Activated naive CD8-positive, alpha-beta T cell (primary cell): ENCODE measurements around the gene RPUSD1.
"Not testable (repeated sequence)": the region's sequence is repeated elsewhere in the genome, so short reads cannot be mapped to it uniquely, and the experiment has no call there.

Experiments used
- H3K27ac Mint-ChIP-seq: one replicate; pipeline ENCODE4 v1.8.0; 2021; ENCODE audit warnings: mixed read lengths
- H3K27me3 Mint-ChIP-seq: one replicate; pipeline ENCODE4 v1.8.0; 2021; ENCODE audit warnings: mixed read lengths
- H3K36me3 Mint-ChIP-seq: one replicate; pipeline ENCODE4 v1.8.0; 2021; ENCODE audit warnings: mixed read lengths
- H3K4me1 Mint-ChIP-seq: one replicate; pipeline ENCODE4 v1.8.0; 2021; ENCODE audit warnings: low read depth, mixed read lengths
- H3K4me3 Mint-ChIP-seq: one replicate; pipeline ENCODE4 v1.8.0; 2021; ENCODE audit warnings: mild to moderate bottlenecking, mixed read lengths
- H3K9me3 Mint-ChIP-seq: one replicate; pipeline ENCODE4 v1.8.0; 2021; ENCODE audit warnings: low read depth, mixed read lengths

The RPUSD1 gene

GRCh38 chr16:745739-746138, 42.4 kb downstream of the RPUSD1 start:
- no peaks in the 10 kb centered on the region for H3K4me1 Mint-ChIP-seq
- no peaks in the 10 kb centered on the region for H3K27me3 Mint-ChIP-seq
- no peak overlapping the region for H3K27ac Mint-ChIP-seq
- H3K4me3 Mint-ChIP-seq: no peak overlapping the region
- H3K36me3 Mint-ChIP-seq: no peaks in the 10 kb centered on the region
- H3K9me3 Mint-ChIP-seq: no peaks in the 10 kb centered on the region

GRCh38 chr16:743794-744500, 44.2 kb downstream of the RPUSD1 start:
- Mint-ChIP-seq H3K4me3 (no peak overlapping the region), H3K9me3 (no peaks in the 10 kb centered on the region), H3K4me1 (peaks cover 6% of the 10 kb centered on the region), H3K27ac (no peak overlapping the region), H3K36me3 (no peaks in the 10 kb centered on the region), H3K27me3 (no peaks in the 10 kb centered on the region)

- not testable (repeated sequence) for H3K27me3 Mint-ChIP-seq, H3K36me3 Mint-ChIP-seq, H3K4me1 Mint-ChIP-seq, H3K27ac Mint-ChIP-seq, H3K9me3 Mint-ChIP-seq, H3K4me3 Mint-ChIP-seq
Measured at GRCh38 chr16:742894-743293, 45.3 kb downstream of the RPUSD1 start.

GRCh38 chr16:741986-742629, 46.1 kb downstream of the RPUSD1 start:
- no peaks in the 10 kb centered on the region for H3K9me3 Mint-ChIP-seq
- no peaks in the 10 kb centered on the region for H3K27me3 Mint-ChIP-seq
- H3K4me3 Mint-ChIP-seq: peak overlapping the region; percentile 84
- peaks cover 2% of the 10 kb centered on the region for H3K36me3 Mint-ChIP-seq
- no peak overlapping the region for H3K27ac Mint-ChIP-seq
- peaks cover 6% of the 10 kb centered on the region for H3K4me1 Mint-ChIP-seq

GRCh38 chr16:740764-741505, 47.2 kb downstream of the RPUSD1 start, which contains the start of gene CIAO3:
Gene CIAO3, minus strand, starts transcription at chr16:740997. Its CDS starts 12 bp downstream, at chr16:740985.
- H3K36me3 Mint-ChIP-seq: peaks cover 2% of the 10 kb centered on the region
- H3K27ac Mint-ChIP-seq: peak within 1 kb of the TSS; percentile 34
- no peaks in the 10 kb centered on the region for H3K27me3 Mint-ChIP-seq
- H3K9me3 Mint-ChIP-seq: no peaks in the 10 kb centered on the region
- H3K4me1 Mint-ChIP-seq: peaks cover 6% of the 10 kb centered on the region
- peak within 1 kb of the TSS; percentile 84 for H3K4me3 Mint-ChIP-seq

GRCh38 chr16:740459-740763, 47.8 kb downstream of the RPUSD1 start:
- Mint-ChIP-seq H3K27ac (no peak overlapping the region), H3K9me3 (no peaks in the 10 kb centered on the region), H3K4me3 (peak overlapping the region; percentile 76), H3K4me1 (peaks cover 6% of the 10 kb centered on the region), H3K27me3 (no peaks in the 10 kb centered on the region), H3K36me3 (peaks cover 2% of the 10 kb centered on the region)

- Mint-ChIP-seq H3K4me3 (peak overlapping the region; percentile 76), H3K36me3 (peaks cover 2% of the 10 kb centered on the region), H3K9me3 (no peaks in the 10 kb centered on the region), H3K27ac (no peak overlapping the region), H3K4me1 (peaks cover 6% of the 10 kb centered on the region), H3K27me3 (no peaks in the 10 kb centered on the region)
Measured at GRCh38 chr16:739560-740458, 48.4 kb downstream of the RPUSD1 start.

- Mint-ChIP-seq H3K9me3 (no peaks in the 10 kb centered on the region), H3K4me3 (no peak overlapping the region), H3K27me3 (no peaks in the 10 kb centered on the region), H3K36me3 (peaks cover 2% of the 10 kb centered on the region), H3K4me1 (peaks cover 6% of the 10 kb centered on the region), H3K27ac (no peak overlapping the region)
Measured at GRCh38 chr16:736936-737481, 51.2 kb downstream of the RPUSD1 start.

GRCh38 chr16:735982-736453, 52.2 kb downstream of the RPUSD1 start:
- Mint-ChIP-seq H3K36me3 (peaks cover 2% of the 10 kb centered on the region), H3K4me3 (peak overlapping the region; percentile 32), H3K27me3 (no peaks in the 10 kb centered on the region), H3K9me3 (no peaks in the 10 kb centered on the region), H3K27ac (no peak overlapping the region), H3K4me1 (peaks cover 6% of the 10 kb centered on the region)

- no peaks in the 10 kb centered on the region for H3K9me3 Mint-ChIP-seq
- H3K4me3 Mint-ChIP-seq: no peak overlapping the region
- H3K27me3 Mint-ChIP-seq: no peaks in the 10 kb centered on the region
- peaks cover 6% of the 10 kb centered on the region for H3K4me1 Mint-ChIP-seq
- no peak overlapping the region for H3K27ac Mint-ChIP-seq
- peaks cover 2% of the 10 kb centered on the region for H3K36me3 Mint-ChIP-seq
Measured at GRCh38 chr16:734981-735881, 53.0 kb downstream of the RPUSD1 start.
